Measurements from ENCODE around the gene CLRN3.

Gene CLRN3

DNA sequence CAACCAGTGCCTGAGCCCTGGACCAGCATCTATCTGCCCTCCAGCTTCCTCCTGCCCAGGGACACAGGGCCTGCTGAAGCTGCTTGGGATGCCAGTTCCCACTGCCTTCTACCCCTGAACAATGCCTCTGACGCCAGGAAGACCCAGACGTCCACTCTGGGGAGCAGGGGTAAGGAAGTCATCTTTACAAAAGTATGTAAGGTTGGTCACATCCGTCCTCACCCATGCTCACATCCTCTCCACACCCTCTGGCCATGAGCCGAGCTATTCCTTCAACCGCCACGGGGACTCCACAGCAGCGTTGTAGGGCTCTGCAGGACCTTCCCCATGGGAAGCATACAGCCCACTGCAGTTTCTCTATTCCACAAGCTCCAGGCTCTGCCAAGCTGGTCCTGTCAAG lies 58.5 kb downstream of the CLRN3 start:
- Histone ChIP-seq H3K4me3 (ENCODE audit: low read length in 2 of 2) (no peak overlapping the region), H3K36me3 (ENCODE audit: control insufficient read depth in 2 of 2, insufficient read depth in 2 of 2, low read length in 2 of 2) (no peaks in the 10 kb centered on the region), H3K9me3 (ENCODE audit: control insufficient read depth in 2 of 2, low read length in 2 of 2) (no peaks in the 10 kb centered on the region), H3K27ac (ENCODE audit: low read depth in 2 of 2, low read length in 2 of 2) (peak overlapping the region; percentile 16 to 52), H3K4me1 (ENCODE audit: control insufficient read depth in 2 of 2, insufficient read depth in 2 of 2, low read length in 2 of 2) (peaks cover 0 to 2% of the 10 kb centered on the region in 2 donors), H3K27me3 (ENCODE audit: control insufficient read depth in 2 of 2, insufficient read depth in 2 of 2, low read length in 2 of 2) (peaks cover 0 to 3% of the 10 kb centered on the region in 2 donors), H3K9ac (ENCODE audit: low read depth in 1 of 2, low read length in 2 of 2) (no peak overlapping the region)

DNA sequence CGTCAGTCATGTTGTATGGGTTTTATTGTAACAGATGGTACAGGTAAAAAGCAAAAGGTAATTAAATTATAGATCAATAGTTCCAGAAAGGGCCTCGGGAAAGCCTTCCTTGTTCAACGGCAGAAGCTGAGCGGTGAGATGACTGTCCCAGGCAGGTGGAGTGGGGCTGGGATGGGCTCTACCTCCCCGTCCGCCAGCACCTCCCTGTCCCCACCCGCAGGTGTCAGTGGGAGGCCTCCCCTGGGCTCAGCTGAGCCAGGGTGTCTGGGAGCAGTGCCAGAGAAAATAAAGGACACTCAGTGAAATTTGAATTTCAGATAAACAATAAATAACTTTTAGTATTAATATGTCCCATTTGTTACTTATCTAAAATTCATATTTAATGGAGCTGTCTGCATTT lies 58.9 kb downstream of the CLRN3 start:
- H3K4me3 ChIP-seq (ENCODE audit: low read length in 2 of 2): no peak overlapping the region
- peaks cover 0 to 2% of the 10 kb centered on the region in 2 donors for H3K4me1 ChIP-seq (ENCODE audit: control insufficient read depth in 2 of 2, insufficient read depth in 2 of 2, low read length in 2 of 2)
- peaks cover 0 to 3% of the 10 kb centered on the region in 2 donors for H3K27me3 ChIP-seq (ENCODE audit: control insufficient read depth in 2 of 2, insufficient read depth in 2 of 2, low read length in 2 of 2)
- H3K9me3 ChIP-seq (ENCODE audit: control insufficient read depth in 2 of 2, low read length in 2 of 2): no peaks in the 10 kb centered on the region
- no peaks in the 10 kb centered on the region for H3K36me3 ChIP-seq (ENCODE audit: control insufficient read depth in 2 of 2, insufficient read depth in 2 of 2, low read length in 2 of 2)
- H3K27ac ChIP-seq (ENCODE audit: low read depth in 2 of 2, low read length in 2 of 2): peak overlapping the region; percentile 16 to 52
- H3K9ac ChIP-seq (ENCODE audit: low read depth in 1 of 2, low read length in 2 of 2): no peak overlapping the region

DNA sequence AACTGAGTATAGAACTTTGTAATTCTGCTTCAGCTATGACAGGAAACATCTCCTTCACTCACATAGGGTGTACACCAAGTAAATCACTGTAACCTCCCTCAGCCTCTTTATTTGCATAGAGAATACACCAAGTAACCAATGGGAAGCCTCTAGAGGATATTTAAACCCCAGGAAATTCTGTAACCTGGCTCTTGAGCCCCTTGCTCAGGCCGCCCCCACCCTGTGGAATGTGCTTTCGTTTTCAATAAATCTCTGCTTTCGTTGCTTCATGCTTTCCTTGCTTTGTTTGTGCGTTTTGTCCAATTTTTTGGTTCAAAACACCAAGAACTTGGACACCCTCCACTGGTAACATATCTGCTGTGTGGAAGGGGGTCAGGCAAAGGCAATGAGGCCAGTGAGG lies 60.2 kb downstream of the CLRN3 start:
- Histone ChIP-seq H3K9me3 (ENCODE audit: control insufficient read depth in 2 of 2, low read length in 2 of 2) (no peaks in the 10 kb centered on the region), H3K27ac (ENCODE audit: low read depth in 2 of 2, low read length in 2 of 2) (no peak overlapping the region), H3K36me3 (ENCODE audit: control insufficient read depth in 2 of 2, insufficient read depth in 2 of 2, low read length in 2 of 2) (no peaks in the 10 kb centered on the region), H3K4me3 (ENCODE audit: low read length in 2 of 2) (no peak overlapping the region), H3K27me3 (ENCODE audit: control insufficient read depth in 2 of 2, insufficient read depth in 2 of 2, low read length in 2 of 2) (peaks cover 0 to 3% of the 10 kb centered on the region in 2 donors), H3K4me1 (ENCODE audit: control insufficient read depth in 2 of 2, insufficient read depth in 2 of 2, low read length in 2 of 2) (peaks cover 0 to 2% of the 10 kb centered on the region in 2 donors), H3K9ac (ENCODE audit: low read depth in 1 of 2, low read length in 2 of 2) (no peak overlapping the region)

DNA sequence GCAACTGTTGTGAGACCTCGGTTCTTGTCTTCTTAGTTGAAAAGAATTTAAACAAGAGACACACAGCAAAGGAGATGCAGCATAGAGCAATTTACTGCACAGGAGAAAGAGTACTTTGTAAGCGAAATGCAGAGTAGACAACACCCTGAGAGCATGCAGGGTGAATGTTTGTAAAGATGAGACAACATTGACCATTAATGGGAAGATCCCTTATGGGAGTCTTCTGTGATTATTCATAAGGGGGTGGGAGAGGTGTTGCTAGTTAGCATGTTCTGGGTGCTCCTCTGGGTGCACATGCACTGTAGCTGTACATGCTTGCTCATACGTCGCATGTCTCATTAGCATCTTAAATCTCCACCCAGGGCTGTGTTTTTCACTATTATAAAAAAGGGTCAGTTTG lies 62.3 kb downstream of the CLRN3 start:
- peaks cover 0 to 3% of the 10 kb centered on the region in 2 donors for H3K27me3 ChIP-seq (ENCODE audit: control insufficient read depth in 2 of 2, insufficient read depth in 2 of 2, low read length in 2 of 2)
- H3K4me3 ChIP-seq (ENCODE audit: low read length in 2 of 2): no peak overlapping the region
- H3K36me3 ChIP-seq (ENCODE audit: control insufficient read depth in 2 of 2, insufficient read depth in 2 of 2, low read length in 2 of 2): no peaks in the 10 kb centered on the region
- no peak overlapping the region for H3K27ac ChIP-seq (ENCODE audit: low read depth in 2 of 2, low read length in 2 of 2)
- H3K4me1 ChIP-seq (ENCODE audit: control insufficient read depth in 2 of 2, insufficient read depth in 2 of 2, low read length in 2 of 2): peaks cover 0 to 2% of the 10 kb centered on the region in 2 donors
- H3K9ac ChIP-seq (ENCODE audit: low read depth in 1 of 2, low read length in 2 of 2): no peak overlapping the region
- no peaks in the 10 kb centered on the region for H3K9me3 ChIP-seq (ENCODE audit: control insufficient read depth in 2 of 2, low read length in 2 of 2)

Data from mucosa of rectum (tissue), 2 donors.